ENCODE measurements around the gene ZNF565.

GRCh38 chr19:36150586-36150985 lies 63.9 kb downstream of the ZNF565 start:
- TF ChIP-seq CTCF (IDR thresholded peaks at IDR 0.05) (no peak), POLR2A (IDR thresholded peaks at IDR 0.05) (no peak)

Measured in testis (tissue), 2 donors.